EH (cell line): ENCODE data around the gene METTL2B.
A peak's percentile ranks its signal among the peaks of the same experiment; 100 is the strongest.
"Not testable (repeated sequence)": the region's sequence is repeated elsewhere in the genome, so short reads cannot be mapped to it uniquely, and the experiment has no call there.

Experiments
- DNase-seq: peaks from one replicate; pipeline ENCODE4 v3.0.0-alpha.2; 2015; ENCODE audit warnings: low read depth

METTL2B gene

DNA sequence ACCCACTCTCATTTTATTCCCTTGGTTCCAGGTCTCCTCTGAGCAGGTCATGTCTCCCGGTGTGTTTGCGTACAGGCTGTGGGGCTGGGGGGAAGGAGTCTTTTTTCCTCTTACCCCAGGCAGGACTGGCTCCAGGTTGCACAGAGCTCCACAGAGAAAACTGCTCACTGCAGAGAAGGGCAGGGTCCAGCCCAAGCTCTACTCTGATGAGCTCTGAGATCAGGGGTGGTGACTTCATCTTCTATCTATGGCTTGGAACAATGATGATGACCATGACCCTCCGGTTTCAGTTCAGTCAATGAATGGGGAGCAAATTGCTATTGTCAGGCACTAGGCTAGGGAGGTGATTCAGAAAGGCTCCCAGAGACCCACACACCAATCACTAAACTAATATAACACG lies 49.0 kb downstream of the METTL2B start:
- not testable (repeated sequence) for DNase-seq

- not testable (repeated sequence) for DNase-seq
Observed at GRCh38 chr7:128526062-128526466, 49.5 kb downstream of the METTL2B start.

- not testable (repeated sequence) for DNase-seq
Observed at GRCh38 chr7:128529191-128529590, 52.6 kb downstream of the METTL2B start.

GRCh38 chr7:128530121-128530854 lies 53.7 kb downstream of the METTL2B start:
- not testable (repeated sequence) for DNase-seq

DNA sequence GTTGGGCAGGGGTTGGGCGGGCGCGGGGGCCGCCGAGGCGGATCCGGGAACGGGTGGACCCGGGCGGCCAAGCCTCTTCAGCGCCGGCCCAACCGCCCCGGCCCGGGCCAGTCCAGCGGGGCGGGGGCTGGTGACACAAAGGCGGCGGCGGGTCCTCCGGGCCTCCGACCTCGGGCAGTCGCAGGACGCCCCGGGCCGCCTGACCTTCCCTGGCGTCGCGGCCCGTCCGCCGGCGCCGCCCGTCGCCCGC lies 54.2 kb downstream of the METTL2B start:
- no peak for DNase-seq

DNA sequence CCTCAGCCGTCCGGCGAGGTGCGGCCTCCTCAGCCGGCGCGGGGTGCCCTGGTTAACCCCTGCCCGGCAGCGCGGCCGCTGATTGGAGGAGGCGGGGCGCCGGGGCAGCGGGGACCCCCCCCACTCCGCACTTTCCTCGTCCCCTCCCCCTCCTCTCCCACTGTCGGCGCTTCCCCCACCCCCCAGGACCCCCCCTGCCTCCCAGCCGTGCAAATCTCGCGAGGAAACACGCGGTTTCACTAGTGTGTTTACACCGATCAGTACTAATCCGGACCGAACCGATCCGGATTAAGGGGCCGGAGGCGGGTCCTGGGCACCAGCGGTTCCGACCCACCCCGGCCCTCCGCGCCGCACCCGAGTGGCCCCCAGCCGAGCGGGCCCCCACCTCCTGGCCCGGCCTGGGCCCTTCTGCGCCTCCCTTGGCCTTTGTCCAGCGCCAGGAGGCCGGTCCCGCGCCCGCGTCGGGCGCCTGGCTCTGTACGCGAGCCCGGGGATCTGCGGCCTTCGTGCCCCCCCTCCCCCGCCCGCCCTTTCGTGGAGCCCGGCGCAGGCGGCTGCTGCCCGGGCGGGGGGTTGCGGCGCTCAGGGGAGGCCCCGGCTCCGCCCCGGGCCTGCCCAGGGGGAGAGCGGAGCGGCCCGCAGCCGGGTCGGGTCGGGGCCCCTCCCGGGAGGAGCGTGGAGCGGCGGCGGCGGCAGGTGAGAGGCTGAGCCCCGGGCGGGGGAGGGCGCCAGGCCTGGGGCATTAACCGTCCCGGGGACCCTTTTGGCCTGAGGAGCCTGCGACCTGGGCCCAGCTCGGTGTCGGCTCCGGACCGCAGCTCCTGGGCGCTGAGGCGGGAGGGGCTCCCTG lies 54.8 kb downstream of the METTL2B start:
- peak; percentile 90 for DNase-seq

DNA sequence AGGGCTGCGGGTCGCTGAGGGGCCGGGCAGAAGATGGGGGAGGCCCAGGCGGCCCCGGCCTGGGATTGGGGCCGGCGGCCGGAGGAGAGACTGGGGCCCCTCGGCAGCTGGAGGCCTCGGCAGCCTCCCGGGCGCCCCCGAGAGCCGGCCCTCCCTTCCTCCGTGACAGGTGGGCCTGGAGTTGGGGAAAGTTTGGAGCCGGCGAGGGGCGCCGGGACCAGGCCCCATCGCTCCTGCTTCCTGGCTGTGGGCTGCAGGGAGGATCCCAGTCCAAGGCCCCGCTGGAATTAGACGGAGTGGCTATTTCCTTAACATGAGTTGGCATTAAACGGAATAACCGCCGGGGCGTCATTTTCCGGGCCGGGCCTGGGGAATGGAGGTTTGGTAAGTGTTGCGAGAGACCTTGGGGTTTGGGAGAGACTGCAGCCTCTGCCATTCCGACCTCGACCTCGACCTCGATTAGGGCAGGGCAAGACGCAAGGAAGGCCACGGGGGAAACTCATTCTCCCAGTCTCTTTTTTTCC lies 55.5 kb downstream of the METTL2B start:
- peak; percentile 53 for DNase-seq

- peak; percentile 18 for DNase-seq
Observed at GRCh38 chr7:128532956-128533355, 56.4 kb downstream of the METTL2B start.

GRCh38 chr7:128537410-128537809 lies 60.9 kb downstream of the METTL2B start:
- peak; percentile 67 for DNase-seq

GRCh38 chr7:128542530-128542929 lies 66.0 kb downstream of the METTL2B start:
- not testable (repeated sequence) for DNase-seq

- not testable (repeated sequence) for DNase-seq
Observed at GRCh38 chr7:128543300-128543699, 66.8 kb downstream of the METTL2B start.

GRCh38 chr7:128546319-128546851 lies 69.8 kb downstream of the METTL2B start:
- DNase-seq = not testable (repeated sequence)

- DNase-seq = no peak
Observed at GRCh38 chr7:128550920-128551319, 74.4 kb downstream of the METTL2B start.

DNA sequence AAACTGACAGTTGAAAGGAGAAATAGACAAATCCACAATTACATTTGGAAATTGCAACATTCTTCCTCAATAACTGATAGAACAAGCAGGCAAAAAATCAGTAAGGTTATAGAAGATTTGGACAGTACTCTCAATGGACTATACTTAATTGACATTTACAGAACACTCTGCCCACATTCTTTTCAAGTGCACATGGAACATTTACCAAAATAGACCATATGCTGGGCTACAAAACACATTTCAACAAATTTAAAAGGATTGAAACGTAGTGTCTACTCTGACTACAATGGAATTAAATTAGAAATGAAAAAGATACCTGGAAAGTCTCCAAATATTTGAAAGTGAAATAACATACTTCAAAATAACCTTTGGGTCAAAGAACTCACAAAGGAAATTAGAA lies 77.8 kb downstream of the METTL2B start:
- DNase-seq = not testable (repeated sequence)
